Stimulated activated CD4-positive, alpha-beta T cell treated with anti-CD3 and anti-CD28 coated beads, Interleukin-1b, Interleukin-23, amount 100 ng/mL, for 24 hours (primary cell): ENCODE measurements around the gene SYTL4.

ENCODE experiments used
- DNase-seq, 4 experiments: peaks; one replicate each; pipeline ENCODE4 v3.0.0-alpha.2; 2020; ENCODE audit warnings: low read depth in 4 of 4, low spot score in 1 of 4

SYTL4 gene

GRCh38 chrX:100649550-100650356 lies 82.2 kb downstream of the SYTL4 start:
- DNase-seq, result no peak

GRCh38 chrX:100648458-100649417 lies 83.2 kb downstream of the SYTL4 start:
- DNase-seq, result no peak

GRCh38 chrX:100647739-100648138 lies 84.2 kb downstream of the SYTL4 start:
- DNase-seq, result no peak

- DNase-seq, result no peak
Measured at GRCh38 chrX:100647095-100647494, 84.8 kb downstream of the SYTL4 start.

GRCh38 chrX:100645106-100645505 lies 86.8 kb downstream of the SYTL4 start:
- DNase-seq, result no peak

- DNase-seq, result no peak
Measured at GRCh38 chrX:100643956-100644860, 87.7 kb downstream of the SYTL4 start, which contains the start of gene SRPX2. SRPX2 (plus strand) TSS chrX:100644199; CDS start chrX:100646323, 2,124 bp downstream.

GRCh38 chrX:100643212-100643611 lies 88.7 kb downstream of the SYTL4 start:
- DNase-seq, result no peak

GRCh38 chrX:100642290-100642689 lies 89.6 kb downstream of the SYTL4 start:
- DNase-seq, result no peak

- peak; percentile 47 to 64 (median 60) for DNase-seq
Measured at GRCh38 chrX:100636321-100636991, 95.5 kb downstream of the SYTL4 start, which contains the start of gene TSPAN6. TSPAN6 (minus strand) TSS chrX:100636806; CDS start chrX:100636694, 112 bp downstream.

- no peak for DNase-seq
Measured at GRCh38 chrX:100635989-100636320, 96.0 kb downstream of the SYTL4 start.

- DNase-seq, result no peak
Measured at GRCh38 chrX:100635040-100635439, 96.9 kb downstream of the SYTL4 start.

- DNase-seq, result no peak
Measured at GRCh38 chrX:100625985-100626491, 105.9 kb downstream of the SYTL4 start.
